Colonic mucosa (tissue), 4 donors: ENCODE results near the gene ACOX2. TPM values are rescaled to one million over a fixed set of nuclear protein-coding genes. Genes with fewer than 3 reads are reported as not detected.
A peak's percentile ranks its signal among the peaks of the same experiment; 100 is the strongest.

Source experiments
- DNase-seq: peaks from one replicate; pipeline ENCODE4 v3.0.0-alpha.2; 2020
- H3K27ac ChIP-seq: fragments of 200-600 bp; one replicate; pipeline ENCODE4 v1.8.0; 2021
- H3K27me3 ChIP-seq: fragments of 200-600 bp; one replicate; pipeline ENCODE4 v1.8.0; 2021
- H3K36me3 ChIP-seq: fragments of 200-600 bp; one replicate; pipeline ENCODE4 v1.8.0; 2021
- H3K4me1 ChIP-seq: fragments of 200-600 bp; one replicate; pipeline ENCODE4 v1.8.0; 2021; ENCODE audit warnings: mild to moderate bottlenecking
- H3K4me3 ChIP-seq: fragments of 200-600 bp; one replicate; pipeline ENCODE4 v1.8.0; 2021
- H3K9ac ChIP-seq, 2 donors: one replicate each; pipeline ENCODE4 v1.7.0; 2013; ENCODE audit warnings: control low read depth in 2 of 2, low read depth in 2 of 2, low read length in 2 of 2
- H3K9me3 ChIP-seq: fragments of 200-600 bp; one replicate; pipeline ENCODE4 v1.8.0; 2021
- intact Hi-C: fragments of 100-400 bp; cut with DNase I; formaldehyde crosslinking; loops from one replicate; pipeline ENCODE4 v1.14.1; 2022
- total RNA-seq, 2 donors: library from RNA; stranded (reverse); fragmentation: NEBNext Ultra II Directional in 1 of 2; extraction: Animal tissue kit (Norgen Biotek cat#: 25700) in 1 of 2; gene quantifications; one replicate each; pipeline ENCODE4 v1.2.1, GENCODE V29; 2021
- TF ChIP-seq, protein P1 (sequence below): fragments of 200-600 bp; IDR thresholded peaks from one replicate; pipeline ENCODE4 v1.8.0; 2022; ENCODE audit warnings: antibody characterized with exemption, mild to moderate bottlenecking
- donor health status: healthy.
- donor health status: DM: no; HTN: no; CAD: no.
- donor health status: DM: no; HTN: no; CAD: no.

ACOX2 gene
- total RNA-seq, 2 donors from 2014 or later, result 14.6 to 22.4 TPM

DNA sequence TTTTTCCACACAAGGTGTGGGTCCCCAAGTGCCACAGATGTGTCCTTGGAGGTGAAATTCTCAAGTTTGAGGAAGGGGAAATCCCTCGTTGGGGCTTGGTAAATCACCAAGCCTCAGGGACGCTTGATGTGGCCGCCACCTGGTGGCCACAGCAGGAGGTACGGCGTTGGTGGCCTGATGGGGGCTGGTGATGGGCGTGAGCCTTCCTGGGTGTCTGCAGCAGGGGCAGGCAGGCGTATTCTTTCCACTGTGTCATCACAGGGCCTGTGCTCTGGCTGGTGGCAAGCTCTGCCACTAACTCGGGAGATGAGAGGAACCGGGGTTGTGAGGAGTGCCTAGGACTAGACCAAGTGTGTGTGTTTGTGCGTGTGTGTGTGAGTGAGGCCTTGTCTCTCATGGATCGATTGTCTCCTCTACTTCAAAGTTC, 4.2 kb downstream of the ACOX2 start:
- H3K4me1 ChIP-seq, result peaks cover 30% of the 10 kb centered on the region
- DNase-seq, result peak; percentile 82
- no peak overlapping the region for H3K9ac ChIP-seq
- TF ChIP-seq, protein P1, sequence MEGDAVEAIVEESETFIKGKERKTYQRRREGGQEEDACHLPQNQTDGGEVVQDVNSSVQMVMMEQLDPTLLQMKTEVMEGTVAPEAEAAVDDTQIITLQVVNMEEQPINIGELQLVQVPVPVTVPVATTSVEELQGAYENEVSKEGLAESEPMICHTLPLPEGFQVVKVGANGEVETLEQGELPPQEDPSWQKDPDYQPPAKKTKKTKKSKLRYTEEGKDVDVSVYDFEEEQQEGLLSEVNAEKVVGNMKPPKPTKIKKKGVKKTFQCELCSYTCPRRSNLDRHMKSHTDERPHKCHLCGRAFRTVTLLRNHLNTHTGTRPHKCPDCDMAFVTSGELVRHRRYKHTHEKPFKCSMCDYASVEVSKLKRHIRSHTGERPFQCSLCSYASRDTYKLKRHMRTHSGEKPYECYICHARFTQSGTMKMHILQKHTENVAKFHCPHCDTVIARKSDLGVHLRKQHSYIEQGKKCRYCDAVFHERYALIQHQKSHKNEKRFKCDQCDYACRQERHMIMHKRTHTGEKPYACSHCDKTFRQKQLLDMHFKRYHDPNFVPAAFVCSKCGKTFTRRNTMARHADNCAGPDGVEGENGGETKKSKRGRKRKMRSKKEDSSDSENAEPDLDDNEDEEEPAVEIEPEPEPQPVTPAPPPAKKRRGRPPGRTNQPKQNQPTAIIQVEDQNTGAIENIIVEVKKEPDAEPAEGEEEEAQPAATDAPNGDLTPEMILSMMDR, result peak; percentile 88
- no peaks in the 10 kb centered on the region for H3K9me3 ChIP-seq
- H3K27me3 ChIP-seq, result no peaks in the 10 kb centered on the region
- no peak overlapping the region for H3K27ac ChIP-seq
- intact Hi-C loops, result loop anchor here (5.0 kb wide), 2 partner anchors 71 to 211 kb away; no protein-coding TSS in a partner anchor
- H3K36me3 ChIP-seq, result no peaks in the 10 kb centered on the region
- H3K4me3 ChIP-seq, result no peak overlapping the region

GRCh38 chr3:58531956-58532355, 5.0 kb downstream of the ACOX2 start:
- no peak overlapping the region for H3K9ac ChIP-seq
- no peak for DNase-seq
- TF ChIP-seq, protein P1, result no peak
- intact Hi-C loops, result loop anchor here (5.0 kb wide), 2 partner anchors 70 to 210 kb away; no protein-coding TSS in a partner anchor
- H3K27me3 ChIP-seq, result no peaks in the 10 kb centered on the region
- no peaks in the 10 kb centered on the region for H3K9me3 ChIP-seq
- H3K4me3 ChIP-seq, result no peak overlapping the region
- H3K27ac ChIP-seq, result no peak overlapping the region
- no peaks in the 10 kb centered on the region for H3K36me3 ChIP-seq
- H3K4me1 ChIP-seq, result peaks cover 23% of the 10 kb centered on the region

DNA sequence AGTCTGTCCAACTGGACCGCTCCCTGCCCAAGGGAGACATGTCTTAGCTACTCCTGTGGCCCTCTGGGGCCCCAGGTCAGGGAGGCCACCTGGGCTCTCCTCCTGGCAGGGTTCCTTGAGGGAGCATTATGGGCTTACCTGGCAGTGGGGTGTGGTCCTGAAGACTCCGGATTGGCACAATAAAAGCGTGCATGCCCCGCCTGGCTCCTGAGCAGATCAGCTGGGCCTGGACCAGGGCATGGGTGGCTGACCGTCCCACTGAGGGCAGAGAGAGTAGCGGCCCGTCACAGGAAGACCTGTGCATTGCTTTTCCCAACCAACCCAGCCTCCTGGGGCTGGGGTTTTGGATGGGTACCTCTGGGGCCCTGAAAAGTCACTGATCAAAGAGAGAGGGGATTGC, 5.4 kb downstream of the ACOX2 start:
- Histone ChIP-seq H3K4me1 (peaks cover 19% of the 10 kb centered on the region), H3K4me3 (no peak overlapping the region), H3K9ac (no peak overlapping the region), H3K9me3 (no peaks in the 10 kb centered on the region), H3K27ac (no peak overlapping the region), H3K27me3 (no peaks in the 10 kb centered on the region), H3K36me3 (no peaks in the 10 kb centered on the region)
- peak; percentile 48 for DNase-seq
- TF ChIP-seq, protein P1, result no peak
- intact Hi-C loops, result loop anchor here (5.0 kb wide), 2 partner anchors 69 to 209 kb away; no protein-coding TSS in a partner anchor

GRCh38 chr3:58530354-58530865, 6.6 kb downstream of the ACOX2 start:
- no peak overlapping the region for H3K9ac ChIP-seq
- TF ChIP-seq, protein P1, result no peak
- peaks cover 9% of the 10 kb centered on the region for H3K4me1 ChIP-seq
- H3K27ac ChIP-seq, result no peak overlapping the region
- H3K9me3 ChIP-seq, result no peaks in the 10 kb centered on the region
- DNase-seq, result no peak
- no peak overlapping the region for H3K4me3 ChIP-seq
- H3K27me3 ChIP-seq, result no peaks in the 10 kb centered on the region
- intact Hi-C loops, result loop anchor here (5.0 kb wide), 2 partner anchors 68 to 208 kb away; no protein-coding TSS in a partner anchor
- no peaks in the 10 kb centered on the region for H3K36me3 ChIP-seq

DNA sequence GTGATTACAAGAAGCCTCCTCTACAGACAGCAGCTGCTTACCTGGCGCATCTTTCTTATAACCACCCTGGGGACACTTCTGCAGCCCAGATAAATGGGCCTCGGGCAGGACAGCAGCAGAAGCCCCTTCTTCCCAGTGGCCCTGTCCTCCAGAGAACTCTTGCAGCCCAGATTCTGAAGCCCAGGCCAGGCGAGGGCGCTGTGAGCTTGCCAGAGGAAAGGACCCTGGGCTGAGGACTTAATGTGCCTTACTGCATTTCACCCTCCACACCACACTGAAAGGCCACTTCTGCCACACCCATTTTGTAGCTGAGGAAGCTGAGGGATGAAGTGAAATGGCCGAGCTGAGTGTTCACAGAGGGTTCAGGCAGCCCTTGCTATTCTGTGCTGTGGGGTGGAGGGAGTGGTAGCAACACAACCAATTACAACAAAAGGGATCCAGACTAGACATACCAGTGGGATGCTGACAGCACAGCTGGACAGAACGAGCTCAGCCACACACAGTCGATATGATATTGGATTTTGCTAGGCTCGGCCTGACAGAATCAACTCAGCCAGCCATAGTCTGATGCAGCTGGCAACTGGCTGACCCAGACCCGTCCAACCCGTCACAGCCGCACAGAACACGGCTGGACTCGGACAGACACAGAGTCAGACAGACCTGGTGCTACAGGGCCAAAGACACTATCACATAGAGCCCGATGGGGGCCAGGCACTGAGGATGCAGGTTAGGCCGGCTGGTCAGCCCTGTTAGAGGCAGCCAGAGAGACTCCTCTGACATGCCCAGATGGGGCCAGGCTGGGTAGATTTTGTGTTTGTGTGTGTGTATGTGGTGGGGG, 7.3 kb downstream of the ACOX2 start:
- Histone ChIP-seq H3K9me3 (no peaks in the 10 kb centered on the region), H3K27me3 (no peaks in the 10 kb centered on the region), H3K36me3 (no peaks in the 10 kb centered on the region), H3K27ac (no peak overlapping the region), H3K9ac (no peak overlapping the region), H3K4me1 (peaks cover 7% of the 10 kb centered on the region), H3K4me3 (no peak overlapping the region)
- TF ChIP-seq, protein P1, result no peak
- intact Hi-C loops, result loop anchor here (5.0 kb wide), 2 partner anchors 67 to 207 kb away; no protein-coding TSS in a partner anchor
- DNase-seq, result no peak
